Keratinocyte (primary cell): ENCODE data around the gene ZNF716. TPM values are rescaled to one million over a fixed set of nuclear protein-coding genes. Genes with fewer than 3 reads are reported as not detected.

ENCODE experiments used
- DNase-seq: peaks from one replicate; pipeline ENCODE4 v3.0.0-alpha.2; 2011; ENCODE audit warnings: low read depth, missing footprints, low spot score
- FAIRE-seq: peaks from 2 replicates; lab custom pipeline; 2011; peaks lifted over from hg19 to GRCh38; lab: Jason Lieb, UNC
- H2AFZ ChIP-seq: 2 replicates; pipeline ENCODE4 v1.6.0; 2012; ENCODE audit warnings: low read length, control low read depth, inconsistent platforms; ENCODE audit not compliant: control insufficient read depth
- H3K27ac ChIP-seq: 2 replicates; pipeline ENCODE4 v1.5.1; 2011; ENCODE audit warnings: low read length; ENCODE audit not compliant: control insufficient read depth, insufficient read depth
- H3K27me3 ChIP-seq: 3 replicates; pipeline ENCODE4 v1.6.0; 2011; ENCODE audit warnings: low read length; ENCODE audit not compliant: control insufficient read depth, insufficient read depth; ENCODE audit errors: extremely low read depth
- H3K36me3 ChIP-seq, 2 experiments: 2 replicates in 1 of 2; 3 replicates in 1 of 2; pipeline ENCODE4 v1.5.1; 2011; ENCODE audit warnings: low read length in 2 of 2, mild to moderate bottlenecking in 1 of 2; ENCODE audit not compliant: control insufficient read depth in 2 of 2, insufficient read depth in 2 of 2; ENCODE audit errors: extremely low read depth in 1 of 2
- H3K4me1 ChIP-seq: 3 replicates; pipeline ENCODE4 v1.5.1; 2011; ENCODE audit warnings: low read length; ENCODE audit not compliant: control insufficient read depth, insufficient read depth; ENCODE audit errors: extremely low read depth
- H3K4me2 ChIP-seq: 3 replicates; pipeline ENCODE4 v1.6.0; 2011; ENCODE audit warnings: low read depth, low read length; ENCODE audit not compliant: control insufficient read depth, insufficient read depth; ENCODE audit errors: extremely low read depth
- H3K4me3 ChIP-seq, 3 experiments: fragments of 200-600 bp in 1 of 3; sonication (generic) in 1 of 3; 2 replicates in 2 of 3; 3 replicates in 1 of 3; pipeline ENCODE4 v1.5.1; 2011 to 2016; ENCODE audit warnings: low read length in 3 of 3, mild to moderate bottlenecking in 3 of 3, control low read depth in 2 of 3, inconsistent platforms in 1 of 3, low read depth in 1 of 3, mixed read lengths in 1 of 3, mixed run types in 1 of 3, moderate library complexity in 1 of 3; ENCODE audit not compliant: control insufficient read depth in 2 of 3, insufficient read depth in 2 of 3; ENCODE audit errors: extremely low read depth in 1 of 3
- H3K79me2 ChIP-seq: 2 replicates; pipeline ENCODE4 v1.6.0; 2012; ENCODE audit warnings: low read length; ENCODE audit not compliant: control insufficient read depth, insufficient read depth
- H3K9ac ChIP-seq: 3 replicates; pipeline ENCODE4 v1.6.0; 2011; ENCODE audit warnings: low read length; ENCODE audit not compliant: control insufficient read depth, insufficient read depth; ENCODE audit errors: extremely low read depth
- H3K9me1 ChIP-seq: 3 replicates; pipeline ENCODE4 v1.6.0; 2011; ENCODE audit warnings: low read length; ENCODE audit not compliant: control insufficient read depth, insufficient read depth; ENCODE audit errors: extremely low read depth
- H3K9me3 ChIP-seq: 2 replicates; pipeline ENCODE4 v1.5.1; 2012; ENCODE audit warnings: low read depth, low read length; ENCODE audit not compliant: control insufficient read depth
- H4K20me1 ChIP-seq: 3 replicates; pipeline ENCODE4 v1.6.0; 2011; ENCODE audit warnings: low read length; ENCODE audit not compliant: control insufficient read depth, insufficient read depth; ENCODE audit errors: extremely low read depth
- EZH2 ChIP-seq: IDR thresholded peaks from one replicate; pipeline ENCODE4 v1.6.1; 2012; ENCODE audit warnings: inconsistent platforms, mild to moderate bottlenecking, low read length, moderate library complexity
- dilution Hi-C: fragments of 300-500 bp; cut with MboI; formaldehyde crosslinking; loops from one replicate; pipeline ENCODE4 v1.7.0; 2020; ENCODE audit warnings: low sequenced_read_pairs; ENCODE audit not compliant: extremely low pct_ligation_motif_present
- polyA plus RNA-seq, 5 experiments: library from polyadenylated mRNA; depleted of rRNA in 3 of 5; stranded (reverse) in 3 of 5; stranded (forward) in 1 of 5; unstranded in 1 of 5; fragments of >200 nt; gene quantifications; 1 replicate in 1 of 5; 2 replicates in 3 of 5; 3 replicates in 1 of 5; pipeline versions ENCODE4 v1.2.1 to v1.2.3, GENCODE V29; 2011 to 2012; ENCODE audit warnings: missing spikeins in 2 of 5, low read depth in 1 of 5, low replicate concordance in 1 of 5
- TF ChIP-seq, protein P1 (sequence below), 3 experiments: IDR thresholded peaks in 1 of 3; conservative IDR thresholded peaks in 1 of 3; optimal IDR thresholded peaks in 1 of 3; 2 replicates in 2 of 3; 3 replicates in 1 of 3; pipeline versions ENCODE3 to v1.5.1; 2011; ENCODE audit warnings: low read length in 3 of 3, mild to moderate bottlenecking in 3 of 3, moderate library complexity in 2 of 3, control low read depth in 1 of 3, inconsistent platforms in 1 of 3; ENCODE audit not compliant: insufficient read depth in 2 of 3; ENCODE audit errors: extremely low read depth in 1 of 3

Gene ZNF716
- polyA plus RNA-seq, 1 donor (not counting 4 experiments of a cell fraction or from before 2014, with no cell fraction given) = not detected

DNA sequence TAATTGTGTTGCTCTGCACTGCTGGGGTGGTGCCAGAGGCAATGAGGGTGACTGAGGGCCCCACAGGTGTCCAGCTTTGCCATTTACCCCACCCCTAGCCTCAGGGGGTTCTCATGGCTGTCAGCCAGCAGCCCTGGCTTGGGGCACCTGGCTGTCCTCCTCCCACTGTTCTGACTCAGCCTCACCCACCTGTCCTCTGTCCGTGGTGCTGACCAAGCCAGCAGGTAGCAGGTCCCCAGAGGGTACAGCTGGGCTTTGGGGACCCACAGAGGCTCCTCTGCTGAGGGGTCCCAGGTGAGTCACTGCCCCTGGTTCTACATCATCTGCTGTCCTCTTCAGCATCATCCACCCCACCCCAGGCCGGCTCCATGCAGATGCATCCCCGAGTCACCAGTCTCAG lies 32.2 kb upstream of the ZNF716 start:
- Histone ChIP-seq H3K9me3 (no peaks in the 10 kb centered on the region), H3K9me1 (no peaks in the 10 kb centered on the region), H3K4me2 (no peak overlapping the region), H4K20me1 (no peaks in the 10 kb centered on the region), H3K27me3 (no peaks in the 10 kb centered on the region), H2AFZ (no peak overlapping the region), H3K4me1 (no peaks in the 10 kb centered on the region), H3K27ac (no peak overlapping the region), H3K9ac (no peak overlapping the region), H3K36me3 (no peaks in the 10 kb centered on the region), H3K4me3 (no peak overlapping the region), H3K79me2 (no peaks in the 10 kb centered on the region)
- dilution Hi-C loops = no loop called here
- FAIRE-seq (no peak), DNase-seq (no peak)
- TF ChIP-seq, protein P1, sequence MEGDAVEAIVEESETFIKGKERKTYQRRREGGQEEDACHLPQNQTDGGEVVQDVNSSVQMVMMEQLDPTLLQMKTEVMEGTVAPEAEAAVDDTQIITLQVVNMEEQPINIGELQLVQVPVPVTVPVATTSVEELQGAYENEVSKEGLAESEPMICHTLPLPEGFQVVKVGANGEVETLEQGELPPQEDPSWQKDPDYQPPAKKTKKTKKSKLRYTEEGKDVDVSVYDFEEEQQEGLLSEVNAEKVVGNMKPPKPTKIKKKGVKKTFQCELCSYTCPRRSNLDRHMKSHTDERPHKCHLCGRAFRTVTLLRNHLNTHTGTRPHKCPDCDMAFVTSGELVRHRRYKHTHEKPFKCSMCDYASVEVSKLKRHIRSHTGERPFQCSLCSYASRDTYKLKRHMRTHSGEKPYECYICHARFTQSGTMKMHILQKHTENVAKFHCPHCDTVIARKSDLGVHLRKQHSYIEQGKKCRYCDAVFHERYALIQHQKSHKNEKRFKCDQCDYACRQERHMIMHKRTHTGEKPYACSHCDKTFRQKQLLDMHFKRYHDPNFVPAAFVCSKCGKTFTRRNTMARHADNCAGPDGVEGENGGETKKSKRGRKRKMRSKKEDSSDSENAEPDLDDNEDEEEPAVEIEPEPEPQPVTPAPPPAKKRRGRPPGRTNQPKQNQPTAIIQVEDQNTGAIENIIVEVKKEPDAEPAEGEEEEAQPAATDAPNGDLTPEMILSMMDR (optimal IDR thresholded peaks at IDR 0.05 in 1 of 3, IDR thresholded peaks at IDR 0.05 in 1 of 3, conservative IDR thresholded peaks at IDR 0.05 in 1 of 3; ENCODE audit: extremely low read depth in 1 of 3, insufficient read depth in 2 of 3, low read length in 3 of 3) = no peak
- no peak for TF ChIP-seq EZH2

DNA sequence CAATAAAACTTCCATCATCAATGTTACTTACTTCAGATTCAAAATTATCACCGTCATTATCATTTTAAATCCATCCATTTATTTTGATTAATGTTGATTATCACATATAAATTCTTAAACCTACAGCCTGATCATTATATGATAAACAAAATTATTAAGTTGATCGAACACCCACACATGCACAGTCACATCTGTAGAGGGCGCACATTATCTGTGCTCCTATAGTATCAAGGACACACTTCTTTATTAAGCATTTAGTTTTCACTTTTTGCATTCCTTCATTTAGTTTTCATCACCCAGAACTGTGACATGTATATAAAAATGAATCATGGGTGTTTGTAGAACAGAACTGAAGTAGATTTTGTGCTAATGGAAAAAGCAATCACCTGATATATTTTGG lies 26.2 kb upstream of the ZNF716 start:
- TF ChIP-seq, protein P1 (optimal IDR thresholded peaks at IDR 0.05 in 1 of 3, IDR thresholded peaks at IDR 0.05 in 1 of 3, conservative IDR thresholded peaks at IDR 0.05 in 1 of 3; ENCODE audit: extremely low read depth in 1 of 3, insufficient read depth in 2 of 3, low read length in 3 of 3) = no peak
- no peak for TF ChIP-seq EZH2
- no peaks in the 10 kb centered on the region for H3K9me1 ChIP-seq
- dilution Hi-C loops = no loop called here
- no peak overlapping the region for H3K27ac ChIP-seq
- H3K9me3 ChIP-seq = peaks cover 6% of the 10 kb centered on the region
- no peaks in the 10 kb centered on the region for H3K79me2 ChIP-seq
- FAIRE-seq = no peak
- no peak for DNase-seq
- no peaks in the 10 kb centered on the region for H4K20me1 ChIP-seq
- no peak overlapping the region for H2AFZ ChIP-seq
- H3K27me3 ChIP-seq = no peaks in the 10 kb centered on the region
- no peaks in the 10 kb centered on the region for H3K4me1 ChIP-seq
- H3K36me3 ChIP-seq = no peaks in the 10 kb centered on the region
- H3K9ac ChIP-seq = no peak overlapping the region
- H3K4me2 ChIP-seq = no peak overlapping the region
- H3K4me3 ChIP-seq = no peak overlapping the region
